ENCODE data around the gene UPK2. TPM values are rescaled to one million over a fixed set of nuclear protein-coding genes. Genes with fewer than 3 reads are reported as not detected.
A peak's percentile ranks its signal among the peaks of the same experiment; 100 is the strongest.

The UPK2 gene
- total RNA-seq, 1 donor from 2014 or later = not detected

DNA sequence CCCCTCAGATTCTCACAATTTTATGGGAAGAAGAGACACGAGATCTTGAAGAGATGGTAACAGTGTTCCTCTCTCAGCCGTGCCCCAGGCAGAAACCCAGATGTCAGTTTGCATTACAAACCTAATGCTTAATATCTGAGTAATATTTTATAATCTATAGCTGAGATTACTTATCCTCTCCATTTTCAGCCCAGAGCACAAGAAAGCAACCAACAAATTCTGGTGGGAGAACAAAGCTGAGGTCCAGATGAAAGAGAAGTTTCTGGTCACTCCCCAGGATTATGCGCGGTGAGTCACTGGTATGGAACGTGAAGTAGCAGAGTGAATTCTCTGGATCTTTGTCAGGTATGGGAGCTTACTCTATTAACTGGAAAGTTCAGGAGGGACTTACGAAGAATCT, 42.7 kb downstream of the UPK2 start:
- DNase-seq = no peak
- Mint-ChIP-seq H3K4me3 (peak overlapping the region; percentile 90), H3K27me3 (no peaks in the 10 kb centered on the region), H3K36me3 (ENCODE audit: low read depth) (peaks cover 49% of the 10 kb centered on the region), H3K9me3 (no peaks in the 10 kb centered on the region), H3K4me1 (peaks cover 27% of the 10 kb centered on the region), H3K27ac (peak overlapping the region; percentile 94)
- intact Hi-C loops (cut with micrococcal nuclease) = loop anchor here (1.0 to 5.0 kb wide), 4 partner anchors 19 to 72 kb away; partner anchors contain the start of genes BCL9L, HYOU1, RPS25 and SLC37A4

DNA sequence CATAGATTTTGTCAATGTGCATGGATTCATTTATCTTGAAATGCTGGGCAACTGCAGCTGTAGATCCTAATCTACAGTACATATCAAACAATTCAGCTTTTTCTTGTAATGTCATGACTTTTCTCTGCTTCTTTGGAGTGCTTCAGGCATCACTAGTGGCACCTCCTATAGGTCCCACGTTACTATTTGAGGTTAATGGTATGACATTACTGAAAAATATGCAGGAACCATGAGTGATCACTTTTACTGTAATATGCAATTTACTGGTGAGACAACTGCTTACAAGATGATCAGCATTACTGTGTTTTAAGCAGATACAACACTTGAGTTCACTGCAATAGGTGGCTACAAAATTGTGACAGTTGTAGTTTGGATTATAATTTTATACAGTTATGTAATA, 44.8 kb downstream of the UPK2 start:
- H3K9me3 Mint-ChIP-seq = no peaks in the 10 kb centered on the region
- intact Hi-C loops (cut with micrococcal nuclease) = no loop called here
- H3K27ac Mint-ChIP-seq = no peak overlapping the region
- no peaks in the 10 kb centered on the region for H3K27me3 Mint-ChIP-seq
- peaks cover 57% of the 10 kb centered on the region for H3K36me3 Mint-ChIP-seq (ENCODE audit: low read depth)
- DNase-seq = no peak
- no peak overlapping the region for H3K4me3 Mint-ChIP-seq
- peaks cover 27% of the 10 kb centered on the region for H3K4me1 Mint-ChIP-seq

DNA sequence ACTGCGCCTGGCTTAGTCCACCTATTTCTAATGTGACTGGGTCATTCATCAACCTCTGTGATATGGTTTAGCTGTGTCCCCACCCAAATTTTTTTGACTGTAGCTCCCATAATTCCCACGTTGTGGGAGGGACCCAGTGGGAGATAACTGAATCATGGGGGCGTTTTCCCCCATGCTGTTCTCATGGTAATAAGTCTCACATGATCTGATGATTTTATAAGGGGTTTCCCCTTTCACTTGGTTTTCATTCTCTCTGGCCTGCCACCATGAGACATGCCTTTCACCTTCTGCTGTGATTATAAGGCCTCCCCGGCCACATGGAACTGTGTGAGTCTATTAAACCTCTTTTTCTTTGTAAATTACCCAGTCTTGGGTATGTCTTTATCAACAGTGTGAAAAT, 50.6 kb downstream of the UPK2 start:
- H3K9me3 Mint-ChIP-seq = no peaks in the 10 kb centered on the region
- intact Hi-C loops (cut with micrococcal nuclease) = no loop called here
- no peaks in the 10 kb centered on the region for H3K27me3 Mint-ChIP-seq
- no peak overlapping the region for H3K27ac Mint-ChIP-seq
- H3K4me1 Mint-ChIP-seq = peaks cover 4% of the 10 kb centered on the region
- peaks cover 45% of the 10 kb centered on the region for H3K36me3 Mint-ChIP-seq (ENCODE audit: low read depth)
- no peak for DNase-seq
- no peak overlapping the region for H3K4me3 Mint-ChIP-seq

Other genes with a start within 250 kb of the UPK2 start
- 117 TPM in 2 replicates for gene DDX6, start 165.1 kb upstream of the UPK2 start, total RNA-seq
- gene CXCR5, start 72.4 kb upstream of the UPK2 start, total RNA-seq = 6.1 and 6.4 TPM in 2 replicates
- 25.1 and 28.5 TPM in 2 replicates for gene BCL9L, start 30.4 kb upstream of the UPK2 start, total RNA-seq
- not detected in 2 replicates for gene FOXR1, start 15.5 kb downstream of the UPK2 start, total RNA-seq
- gene CENATAC, start 41.8 kb downstream of the UPK2 start, total RNA-seq = 46.3 and 47.1 TPM in 2 replicates
- 1,641 and 1,650 TPM in 2 replicates for gene RPS25, start 62.0 kb downstream of the UPK2 start, total RNA-seq
- gene TRAPPC4, start 62.5 kb downstream of the UPK2 start, total RNA-seq = 141 and 151 TPM in 2 replicates
- 28.8 and 31.6 TPM in 2 replicates for gene SLC37A4, start 74.6 kb downstream of the UPK2 start, total RNA-seq
- 193 and 203 TPM in 2 replicates for gene HYOU1, start 100.9 kb downstream of the UPK2 start, total RNA-seq
- gene VPS11, start 111.5 kb downstream of the UPK2 start, total RNA-seq = 20.2 and 20.9 TPM in 2 replicates
- gene HMBS, start 128.6 kb downstream of the UPK2 start, total RNA-seq = 60.9 and 62.8 TPM in 2 replicates
- gene DPAGT1, start 145.6 kb downstream of the UPK2 start, total RNA-seq = 76.1 and 79.4 TPM in 2 replicates
- gene C2CD2L, start 151.0 kb downstream of the UPK2 start, total RNA-seq = 31.5 and 33.5 TPM in 2 replicates
- gene HINFP, start 165.3 kb downstream of the UPK2 start, total RNA-seq = 34.9 and 41.4 TPM in 2 replicates
- 0.07 TPM in 1 of 2 replicates, not detected in the other for gene ABCG4, start 192.8 kb downstream of the UPK2 start, total RNA-seq
- 23.3 and 25.0 TPM in 2 replicates for gene NLRX1, start 212.4 kb downstream of the UPK2 start, total RNA-seq
- 0.54 and 0.58 TPM in 2 replicates for gene NHERF4, start 229.2 kb downstream of the UPK2 start, total RNA-seq